ENCODE results near the gene DMAP1. TPM values are rescaled to one million over a fixed set of nuclear protein-coding genes. Genes with fewer than 3 reads are reported as not detected.

DMAP1 gene
- total RNA-seq, 1 experiment from 2014 or later = 52.9 TPM

DNA sequence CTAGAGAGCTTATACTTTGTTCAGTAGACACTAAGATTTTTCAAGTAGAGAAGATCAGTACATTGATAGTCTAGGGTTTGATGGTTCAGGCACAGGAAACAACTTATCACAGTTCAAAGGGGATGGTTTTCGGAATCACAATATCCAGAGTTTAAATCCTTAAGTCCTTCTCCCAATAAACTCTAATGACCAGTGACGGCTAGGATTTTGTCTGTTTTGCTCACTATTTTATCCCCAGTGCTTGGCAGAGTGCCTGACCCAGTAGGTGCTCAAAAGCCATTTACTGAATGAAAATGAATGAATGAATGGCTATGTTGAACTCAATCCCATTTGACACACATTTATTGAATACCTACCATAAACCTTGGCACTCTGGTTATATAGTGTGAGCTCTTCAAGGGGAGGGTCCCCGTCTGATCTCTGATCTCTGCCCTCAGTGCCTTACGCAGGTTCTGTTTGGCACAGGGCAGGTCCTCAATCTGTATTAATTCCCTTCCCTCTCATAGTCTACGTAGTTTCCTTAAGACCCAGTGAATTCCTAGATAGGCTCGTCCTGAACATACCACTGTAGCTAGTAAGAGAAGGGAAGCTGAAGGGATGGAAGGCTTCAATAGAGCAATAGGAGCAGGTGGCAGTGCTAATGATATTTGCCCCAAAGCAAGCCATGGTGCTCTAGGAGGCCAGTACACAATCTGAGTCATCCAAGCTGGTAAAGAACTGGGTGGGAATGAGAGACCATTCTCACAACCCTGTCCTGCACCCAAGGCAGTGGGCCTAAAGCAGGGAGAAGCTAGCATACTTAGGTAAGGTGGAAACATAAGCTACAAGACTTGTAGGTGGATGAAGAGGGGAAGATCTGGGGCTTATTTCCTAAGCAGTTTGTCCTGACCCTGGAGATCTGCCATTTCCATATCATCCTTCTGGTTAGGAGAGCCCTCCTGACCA is 53.4 kb downstream of the DMAP1 start:
- intact Hi-C loops (cut with micrococcal nuclease; ENCODE audit: unreplicated experiment) = no loop called here
- H3K27me3 ChIP-seq (ENCODE audit: control insufficient read depth, insufficient read depth, low read length) = no peaks in the 10 kb centered on the region
- H3K36me3 ChIP-seq (ENCODE audit: control insufficient read depth, insufficient read depth, low read length) = no peaks in the 10 kb centered on the region
- CTCF ChIA-PET = no interaction called here
- TF ChIP-seq, protein P1, sequence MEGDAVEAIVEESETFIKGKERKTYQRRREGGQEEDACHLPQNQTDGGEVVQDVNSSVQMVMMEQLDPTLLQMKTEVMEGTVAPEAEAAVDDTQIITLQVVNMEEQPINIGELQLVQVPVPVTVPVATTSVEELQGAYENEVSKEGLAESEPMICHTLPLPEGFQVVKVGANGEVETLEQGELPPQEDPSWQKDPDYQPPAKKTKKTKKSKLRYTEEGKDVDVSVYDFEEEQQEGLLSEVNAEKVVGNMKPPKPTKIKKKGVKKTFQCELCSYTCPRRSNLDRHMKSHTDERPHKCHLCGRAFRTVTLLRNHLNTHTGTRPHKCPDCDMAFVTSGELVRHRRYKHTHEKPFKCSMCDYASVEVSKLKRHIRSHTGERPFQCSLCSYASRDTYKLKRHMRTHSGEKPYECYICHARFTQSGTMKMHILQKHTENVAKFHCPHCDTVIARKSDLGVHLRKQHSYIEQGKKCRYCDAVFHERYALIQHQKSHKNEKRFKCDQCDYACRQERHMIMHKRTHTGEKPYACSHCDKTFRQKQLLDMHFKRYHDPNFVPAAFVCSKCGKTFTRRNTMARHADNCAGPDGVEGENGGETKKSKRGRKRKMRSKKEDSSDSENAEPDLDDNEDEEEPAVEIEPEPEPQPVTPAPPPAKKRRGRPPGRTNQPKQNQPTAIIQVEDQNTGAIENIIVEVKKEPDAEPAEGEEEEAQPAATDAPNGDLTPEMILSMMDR (IDR thresholded peaks at IDR 0.05) = no peak
- TF ChIP-seq SIN3A (IDR thresholded peaks at IDR 0.05; ENCODE audit: borderline replicate concordance, insufficient read depth, low read depth, low read length) (no peak), TCF7L2 (IDR thresholded peaks at IDR 0.05; ENCODE audit: low read depth, low read length) (no peak), POLR2AphosphoS5 (IDR thresholded peaks at IDR 0.05; ENCODE audit: low read depth, low read length) (no peak)
- TF ChIP-seq, protein P2, sequence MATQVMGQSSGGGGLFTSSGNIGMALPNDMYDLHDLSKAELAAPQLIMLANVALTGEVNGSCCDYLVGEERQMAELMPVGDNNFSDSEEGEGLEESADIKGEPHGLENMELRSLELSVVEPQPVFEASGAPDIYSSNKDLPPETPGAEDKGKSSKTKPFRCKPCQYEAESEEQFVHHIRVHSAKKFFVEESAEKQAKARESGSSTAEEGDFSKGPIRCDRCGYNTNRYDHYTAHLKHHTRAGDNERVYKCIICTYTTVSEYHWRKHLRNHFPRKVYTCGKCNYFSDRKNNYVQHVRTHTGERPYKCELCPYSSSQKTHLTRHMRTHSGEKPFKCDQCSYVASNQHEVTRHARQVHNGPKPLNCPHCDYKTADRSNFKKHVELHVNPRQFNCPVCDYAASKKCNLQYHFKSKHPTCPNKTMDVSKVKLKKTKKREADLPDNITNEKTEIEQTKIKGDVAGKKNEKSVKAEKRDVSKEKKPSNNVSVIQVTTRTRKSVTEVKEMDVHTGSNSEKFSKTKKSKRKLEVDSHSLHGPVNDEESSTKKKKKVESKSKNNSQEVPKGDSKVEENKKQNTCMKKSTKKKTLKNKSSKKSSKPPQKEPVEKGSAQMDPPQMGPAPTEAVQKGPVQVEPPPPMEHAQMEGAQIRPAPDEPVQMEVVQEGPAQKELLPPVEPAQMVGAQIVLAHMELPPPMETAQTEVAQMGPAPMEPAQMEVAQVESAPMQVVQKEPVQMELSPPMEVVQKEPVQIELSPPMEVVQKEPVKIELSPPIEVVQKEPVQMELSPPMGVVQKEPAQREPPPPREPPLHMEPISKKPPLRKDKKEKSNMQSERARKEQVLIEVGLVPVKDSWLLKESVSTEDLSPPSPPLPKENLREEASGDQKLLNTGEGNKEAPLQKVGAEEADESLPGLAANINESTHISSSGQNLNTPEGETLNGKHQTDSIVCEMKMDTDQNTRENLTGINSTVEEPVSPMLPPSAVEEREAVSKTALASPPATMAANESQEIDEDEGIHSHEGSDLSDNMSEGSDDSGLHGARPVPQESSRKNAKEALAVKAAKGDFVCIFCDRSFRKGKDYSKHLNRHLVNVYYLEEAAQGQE (IDR thresholded peaks at IDR 0.05; ENCODE audit: insufficient read depth in 1 of 2, low read depth in 2 of 2, low read length in 1 of 2) = no peak
- DNase-seq (ENCODE audit: low read depth, low spot score) = no peak
- in situ Hi-C loops (cut with HindIII; ENCODE audit: low pct_unique_long_range_greater_than_20kb, low sequenced_read_pairs) = no loop called here
- no peaks in the 10 kb centered on the region for H3K4me1 ChIP-seq (ENCODE audit: control insufficient read depth, insufficient read depth, low read length)
- H3K4me3 ChIP-seq (ENCODE audit: low read depth in 2 of 2, low read length in 2 of 2) = no peak overlapping the region
- POLR2A ChIA-PET = interaction anchor here (0.7 kb wide), 1 partner anchor 14 kb away, joined by 3 read pairs; no protein-coding TSS in a partner anchor
- no peaks in the 10 kb centered on the region for H3K9me3 ChIP-seq (ENCODE audit: control insufficient read depth, insufficient read depth, low read depth, low read length)
- no peak overlapping the region for H3K27ac ChIP-seq (ENCODE audit: low read length)
- ATAC-seq = no peak
- no TSS peak for BruUV-seq (replicated peaks)

DNA sequence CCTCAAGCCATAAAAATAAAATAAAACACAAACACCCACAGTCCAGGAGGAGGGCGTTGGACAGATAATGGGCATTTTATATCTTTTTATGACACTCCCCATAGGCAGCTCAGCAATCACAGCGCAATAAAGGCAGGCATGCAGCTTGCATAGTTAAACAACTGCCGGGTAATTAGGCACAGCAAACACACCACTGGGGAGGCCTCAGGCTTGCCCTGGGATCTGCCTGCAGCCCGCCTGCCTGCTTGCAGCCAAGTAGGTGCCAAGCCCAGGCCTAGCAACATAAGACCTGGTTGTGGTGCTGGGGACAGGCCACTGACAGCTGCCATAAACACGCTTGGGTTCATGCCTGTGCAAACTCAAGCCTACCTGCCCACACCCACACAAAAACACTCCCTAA is 54.2 kb downstream of the DMAP1 start:
- POLR2A ChIA-PET = interaction anchor here (0.6 to 0.7 kb wide), 2 partner anchors 15 to 85 kb away, joined by 3 read pairs; no protein-coding TSS in a partner anchor
- intact Hi-C loops (cut with micrococcal nuclease; ENCODE audit: unreplicated experiment) = no loop called here

More for the DNA sequence above, 54.2 kb downstream of the DMAP1 start:
- ATAC-seq (peak; percentile 63; the same call in 1 of the 2 replicates), DNase-seq (ENCODE audit: low read depth, low spot score) (no peak)
- no TSS peak for BruUV-seq (replicated peaks)
- TF ChIP-seq POLR2AphosphoS5 (IDR thresholded peaks at IDR 0.05; ENCODE audit: low read depth, low read length) (no peak), TCF7L2 (IDR thresholded peaks at IDR 0.05; ENCODE audit: low read depth, low read length) (no peak), SIN3A (IDR thresholded peaks at IDR 0.05; ENCODE audit: borderline replicate concordance, insufficient read depth, low read depth, low read length) (no peak)
- TF ChIP-seq, protein P2 (IDR thresholded peaks at IDR 0.05; ENCODE audit: insufficient read depth in 1 of 2, low read depth in 2 of 2, low read length in 1 of 2) = no peak
- TF ChIP-seq, protein P1 (IDR thresholded peaks at IDR 0.05) = no peak
- H3K27me3 ChIP-seq (ENCODE audit: control insufficient read depth, insufficient read depth, low read length) = no peaks in the 10 kb centered on the region
- in situ Hi-C loops (cut with HindIII; ENCODE audit: low pct_unique_long_range_greater_than_20kb, low sequenced_read_pairs) = no loop called here
- H3K4me1 ChIP-seq (ENCODE audit: control insufficient read depth, insufficient read depth, low read length) = no peaks in the 10 kb centered on the region
- no peaks in the 10 kb centered on the region for H3K9me3 ChIP-seq (ENCODE audit: control insufficient read depth, insufficient read depth, low read depth, low read length)
- no peak overlapping the region for H3K27ac ChIP-seq (ENCODE audit: low read length)
- H3K36me3 ChIP-seq (ENCODE audit: control insufficient read depth, insufficient read depth, low read length) = no peaks in the 10 kb centered on the region
- H3K4me3 ChIP-seq (ENCODE audit: low read depth in 2 of 2, low read length in 2 of 2) = no peak overlapping the region
- CTCF ChIA-PET = no interaction called here

All from Panc1 (cell line).